Activated CD8-positive, alpha-beta memory T cell treated with anti-CD3 and anti-CD28 coated beads, Interleukin-2, amount 50 U/mL, for 24 hours (primary cell): ENCODE results near the gene PTGER2.

ENCODE experiments used
- DNase-seq: peaks from one replicate; pipeline ENCODE4 v3.0.0-alpha.2; 2020; ENCODE audit errors: extremely low read depth

Gene PTGER2

DNA sequence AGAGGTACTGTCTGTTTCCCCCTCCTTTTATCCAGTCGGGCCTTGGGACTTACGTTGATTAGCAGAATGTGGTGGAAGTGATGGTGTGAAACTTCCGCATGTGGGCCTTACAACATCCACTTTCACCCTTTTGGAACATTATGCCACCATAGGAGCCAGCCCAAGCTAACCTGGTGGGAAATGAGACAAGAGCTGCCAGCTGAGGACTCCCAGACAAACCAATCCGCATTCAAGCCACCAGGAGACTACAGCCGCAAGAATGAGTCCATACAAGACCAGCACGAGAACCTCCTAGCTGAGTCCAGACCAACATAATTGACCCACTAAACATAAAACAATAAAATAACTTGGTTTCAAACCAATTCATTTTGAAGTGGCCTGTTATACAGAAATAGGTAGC lies 9.1 kb upstream of the PTGER2 start:
- no peak for DNase-seq

DNA sequence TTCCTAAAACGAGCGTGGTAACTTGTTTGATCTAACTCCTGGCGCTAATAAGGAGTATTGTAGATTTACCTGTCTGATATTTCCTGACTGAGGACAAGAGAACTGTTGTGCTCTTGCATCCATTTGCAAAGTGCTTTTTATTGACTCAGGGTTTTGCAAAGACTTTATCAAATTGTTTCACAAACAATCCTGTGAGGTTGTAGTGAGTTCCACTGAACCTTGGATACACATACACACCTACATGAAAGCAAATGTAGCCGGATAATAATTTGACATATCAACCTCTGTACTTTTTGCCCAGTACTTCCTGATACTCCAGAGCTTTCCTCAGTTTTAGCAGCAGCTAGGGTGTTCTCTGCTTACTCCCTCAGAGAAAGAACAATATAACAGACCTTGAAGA lies 6.7 kb upstream of the PTGER2 start:
- no peak for DNase-seq

DNA sequence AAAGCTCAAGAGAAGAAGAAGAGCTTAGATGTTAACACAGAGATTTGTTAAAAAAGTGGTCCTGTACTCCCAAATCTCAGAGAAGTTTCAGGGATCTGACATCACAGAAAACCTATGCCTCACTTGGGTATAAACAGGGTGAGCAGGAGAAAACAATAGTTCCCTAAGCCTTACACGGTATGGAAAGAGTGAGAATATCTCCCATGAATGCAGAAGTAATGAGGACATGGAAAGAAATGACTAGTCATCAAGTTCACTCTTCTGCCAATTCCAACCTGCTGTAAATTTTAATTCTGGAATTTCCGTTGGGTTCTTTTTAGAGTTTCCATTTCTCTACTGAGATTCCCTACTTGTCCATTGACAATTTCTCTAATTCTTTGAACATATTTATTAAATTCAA lies 6.2 kb upstream of the PTGER2 start:
- DNase-seq, result no peak

DNA sequence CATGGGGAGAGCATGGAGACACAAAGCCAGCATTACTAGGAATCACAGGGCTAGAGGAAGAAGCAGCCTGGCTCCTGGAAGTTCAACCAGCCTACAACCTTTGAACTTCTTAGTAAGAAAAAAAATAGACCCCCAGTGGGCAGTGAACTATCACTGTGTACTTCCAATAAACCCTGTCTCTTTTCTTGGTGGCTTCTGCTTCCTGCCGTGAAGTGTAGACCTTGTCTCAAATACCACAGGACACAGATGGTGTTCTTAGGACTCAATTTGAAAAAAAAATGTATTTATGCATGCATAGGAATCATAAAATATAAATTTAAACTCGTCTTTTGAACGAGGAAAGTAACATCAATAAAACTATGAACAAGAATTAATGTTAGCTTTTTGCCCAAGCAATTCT lies 3.6 kb upstream of the PTGER2 start:
- no peak for DNase-seq

- DNase-seq, result no peak
These were observed 1.2 kb upstream of the PTGER2 start for GRCh38 chr14:52312931-52313355.

DNA sequence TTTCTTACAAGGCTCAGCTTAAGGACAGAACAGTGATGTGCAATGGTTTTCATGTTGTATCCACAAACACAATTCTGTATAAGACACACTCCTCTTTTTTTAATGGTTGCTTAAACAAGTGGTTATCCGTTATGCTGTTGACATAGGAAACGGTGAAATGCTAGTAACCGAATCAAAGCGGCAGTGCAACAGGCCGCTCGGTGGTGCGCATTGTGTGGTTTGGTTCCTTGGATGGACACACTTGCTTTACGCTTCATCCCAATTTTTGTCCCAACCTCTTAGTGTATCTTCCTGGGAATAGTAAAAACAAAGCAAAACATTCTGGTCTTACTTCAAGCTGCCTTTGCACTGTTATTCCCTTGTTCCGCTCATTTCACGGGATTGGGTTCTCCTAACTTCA lies 650 bp upstream of the PTGER2 start:
- no peak for DNase-seq

GRCh38 chr14:52314595-52315354 lies 663 bp downstream of the PTGER2 start:
- DNase-seq, result no peak

- DNase-seq, result no peak
These were observed 1.2 kb downstream of the PTGER2 start for GRCh38 chr14:52315355-52315718.

- no peak for DNase-seq
These were observed 4.0 kb downstream of the PTGER2 start for GRCh38 chr14:52318062-52318461.

GRCh38 chr14:52318826-52319645 lies 4.9 kb downstream of the PTGER2 start:
- no peak for DNase-seq

DNA sequence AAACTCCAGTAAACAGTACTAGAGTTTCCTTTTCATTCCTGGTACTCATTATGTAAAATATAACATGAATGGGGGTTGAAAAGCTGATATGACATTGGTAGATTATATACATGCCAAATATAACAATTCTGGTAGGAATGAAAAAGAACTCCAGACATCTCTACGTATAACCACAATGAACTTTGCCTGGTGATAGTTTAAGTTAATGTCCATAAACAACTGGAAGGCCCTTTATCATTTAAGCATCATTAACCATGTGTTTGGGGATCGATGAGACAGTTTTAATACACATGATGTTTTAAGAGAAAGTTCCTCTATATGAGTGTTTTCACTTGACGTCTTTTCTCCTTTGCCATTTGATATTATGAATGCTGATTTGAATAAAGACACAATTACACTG lies 5.8 kb downstream of the PTGER2 start:
- no peak for DNase-seq

DNA sequence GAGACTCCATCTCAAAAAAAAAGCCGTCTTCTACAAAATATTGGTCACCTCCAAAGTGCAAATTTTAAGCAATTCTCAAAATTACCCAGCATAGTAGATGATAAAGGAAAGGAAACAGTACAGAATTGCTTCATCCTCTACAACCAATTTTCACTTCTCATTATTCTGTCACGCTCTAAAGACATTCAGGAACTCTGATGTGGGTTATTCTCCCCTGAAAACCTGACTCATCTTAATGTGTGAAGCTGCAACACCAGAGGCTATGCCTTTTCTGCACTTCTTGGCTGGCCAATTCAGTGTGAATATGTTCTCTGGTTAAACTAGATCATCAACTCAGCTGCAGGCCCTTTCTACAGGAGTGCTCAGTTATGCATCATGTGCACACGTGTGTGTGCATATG lies 11.0 kb downstream of the PTGER2 start:
- DNase-seq, result no peak

DNA sequence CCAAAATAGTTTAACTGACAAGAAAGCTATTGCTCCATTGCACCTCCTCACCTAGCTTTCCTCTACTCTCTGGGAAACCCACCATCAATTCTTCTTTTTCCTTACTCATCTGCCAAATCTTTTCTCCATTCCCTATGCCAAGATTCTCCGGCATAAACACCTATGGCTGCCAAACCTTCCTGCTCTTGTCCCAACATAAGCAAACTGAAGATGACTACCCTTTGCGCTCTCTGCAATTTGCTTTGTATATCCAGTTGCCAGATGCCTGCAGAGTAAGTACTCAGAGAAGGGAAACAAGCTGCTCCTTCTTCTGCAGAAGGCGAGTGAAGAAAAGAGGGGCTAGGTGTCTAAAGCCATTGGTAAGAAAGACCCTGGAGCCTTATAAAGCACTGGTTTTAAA lies 11.5 kb downstream of the PTGER2 start:
- DNase-seq, result no peak

DNA sequence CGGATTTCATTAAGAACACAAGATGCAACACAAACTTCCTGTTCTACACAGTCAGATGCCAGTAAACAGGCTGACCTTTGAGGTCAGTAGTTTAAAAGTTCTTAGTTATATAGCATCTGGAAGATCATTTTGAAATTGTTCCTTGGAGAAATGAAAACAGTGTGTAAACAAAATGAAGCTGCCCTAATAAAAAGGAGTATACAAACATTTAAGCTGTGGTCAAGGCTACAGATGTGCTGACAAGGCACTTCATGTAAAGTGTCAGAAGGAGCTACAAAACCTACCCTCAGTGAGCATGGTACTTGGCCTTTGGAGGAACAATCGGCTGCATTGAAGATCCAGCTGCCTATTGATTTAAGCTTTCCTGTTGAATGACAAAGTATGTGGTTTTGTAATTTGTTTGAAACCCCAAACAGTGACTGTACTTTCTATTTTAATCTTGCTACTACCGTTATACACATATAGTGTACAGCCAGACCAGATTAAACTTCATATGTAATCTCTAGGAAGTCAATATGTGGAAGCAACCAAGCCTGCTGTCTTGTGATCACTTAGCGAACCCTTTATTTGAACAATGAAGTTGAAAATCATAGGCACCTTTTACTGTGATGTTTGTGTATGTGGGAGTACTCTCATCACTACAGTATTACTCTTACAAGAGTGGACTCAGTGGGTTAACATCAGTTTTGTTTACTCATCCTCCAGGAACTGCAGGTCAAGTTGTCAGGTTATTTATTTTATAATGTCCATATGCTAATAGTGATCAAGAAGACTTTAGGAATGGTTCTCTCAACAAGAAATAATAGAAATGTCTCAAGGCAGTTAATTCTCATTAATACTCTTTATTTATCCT lies 13.5 kb downstream of the PTGER2 start:
- DNase-seq, result no peak

DNA sequence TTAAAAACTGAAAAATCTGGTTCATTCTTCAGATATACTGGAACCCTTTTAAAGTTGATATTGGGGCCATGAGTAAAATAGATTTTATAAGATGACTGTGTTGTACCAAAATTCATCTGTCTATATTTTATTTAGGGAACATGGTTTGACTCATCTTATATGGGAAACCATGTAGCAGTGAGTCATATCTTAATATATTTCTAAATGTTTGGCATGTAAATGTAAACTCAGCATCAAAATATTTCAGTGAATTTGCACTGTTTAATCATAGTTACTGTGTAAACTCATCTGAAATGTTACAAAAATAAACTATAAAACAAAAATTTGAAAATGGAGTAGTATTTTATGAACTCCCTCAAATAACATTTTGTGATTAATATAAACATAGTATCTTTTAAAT lies 14.2 kb downstream of the PTGER2 start:
- DNase-seq, result no peak

GRCh38 chr14:52329678-52330369 lies 15.7 kb downstream of the PTGER2 start:
- DNase-seq, result no peak

DNA sequence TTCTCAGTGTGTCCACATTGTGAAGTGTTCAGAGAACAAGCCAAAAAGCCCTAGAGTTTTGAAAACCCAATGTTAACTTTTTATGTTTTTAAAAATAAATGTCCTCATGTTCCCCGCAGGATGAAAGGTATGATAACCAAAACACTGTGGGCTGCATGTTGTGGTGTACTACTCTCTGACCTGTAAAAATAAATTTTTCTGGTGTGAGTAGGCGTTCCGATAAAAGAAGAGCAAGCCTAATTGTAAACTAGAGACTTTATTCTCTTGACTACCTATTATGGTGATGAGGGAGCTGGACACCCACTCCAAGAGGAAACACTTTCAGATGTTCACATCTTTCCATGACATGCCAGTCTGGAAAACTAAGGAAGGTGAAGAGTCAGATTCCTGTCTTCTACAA lies 18.2 kb downstream of the PTGER2 start:
- no peak for DNase-seq

GRCh38 chr14:52333108-52333507 lies 19.0 kb downstream of the PTGER2 start:
- no peak for DNase-seq

DNA sequence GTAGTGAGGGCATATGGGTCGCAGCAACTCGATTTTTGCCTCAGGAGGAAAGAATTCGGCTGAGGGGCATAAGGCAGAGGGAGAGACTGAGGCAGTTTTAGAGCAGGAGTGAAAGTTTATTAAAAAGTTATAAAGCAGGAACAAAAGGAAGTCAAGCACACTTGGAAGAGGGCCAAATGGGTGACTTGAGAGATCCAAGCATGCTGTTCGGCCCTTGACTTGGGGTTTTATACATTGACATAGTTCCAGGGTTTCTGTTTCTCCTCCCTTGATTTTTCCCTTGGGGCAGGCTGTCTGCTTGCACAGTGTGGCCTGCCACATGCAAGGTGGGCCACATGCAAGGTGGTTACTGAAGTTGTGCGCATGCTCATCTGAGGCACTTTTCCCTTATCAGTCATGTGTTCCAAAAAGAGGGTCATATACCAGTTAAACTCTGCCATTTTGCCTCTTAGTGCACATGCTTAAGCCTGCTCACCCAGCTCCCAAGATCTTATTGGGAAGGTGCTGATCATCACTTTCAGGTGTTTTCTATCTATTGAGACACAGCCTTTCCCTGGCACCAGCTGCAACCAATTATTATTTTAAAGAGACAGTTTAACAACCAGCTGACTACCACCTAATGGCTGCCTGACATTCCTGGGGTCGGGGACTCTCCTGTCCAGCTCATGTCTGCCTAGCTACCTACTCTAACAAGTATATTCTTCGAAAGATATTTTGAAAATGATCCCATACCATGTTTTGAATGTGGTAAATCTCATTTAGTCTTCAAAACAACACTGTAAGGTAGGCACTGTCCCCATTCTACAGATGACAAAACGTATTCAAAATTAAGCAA lies 19.9 kb downstream of the PTGER2 start:
- DNase-seq, result no peak

GRCh38 chr14:52336241-52336640 lies 22.1 kb downstream of the PTGER2 start:
- DNase-seq, result no peak
